ENCODE results near the gene DHH.

- TF ChIP-seq CTCF (IDR thresholded peaks at IDR 0.05): no peak
- TF ChIP-seq POLR2A (IDR thresholded peaks at IDR 0.05): no peak
These were observed 34.9 kb upstream of the DHH start for GRCh38 chr12:49129332-49130150.
